SIG-M5 treated with dmso at 0.1 percent for 504 hours (cell line): ENCODE measurements around the gene ZNF20.

Experiments used
- DNase-seq: peaks from one replicate; lab custom pipeline; 2025; ENCODE audit not compliant: unreplicated experiment; lab: John Stamatoyannopoulos, UW

The ZNF20 gene

GRCh38 chr19:12139885-12140544 is at the start of gene ZNF20:
Gene ZNF20 (minus strand): TSS chr19:12140350. CDS start chr19:12140182, 168 bp downstream.
- DNase-seq: peak; percentile 69

- DNase-seq: no peak
Measured at GRCh38 chr19:12187625-12188024, 47.5 kb upstream of the ZNF20 start.

GRCh38 chr19:12180377-12180776 is 40.2 kb upstream of the ZNF20 start:
- no peak for DNase-seq

GRCh38 chr19:12166626-12167025 is 26.5 kb upstream of the ZNF20 start:
- DNase-seq: no peak

GRCh38 chr19:12163826-12164225 is 23.7 kb upstream of the ZNF20 start:
- DNase-seq: no peak

- peak; percentile 61 for DNase-seq
Measured at GRCh38 chr19:12162882-12163806, 23.0 kb upstream of the ZNF20 start, which contains the start of gene ZNF136. Gene ZNF136 (plus strand): TSS chr19:12163096. CDS start chr19:12163204, 108 bp downstream.

GRCh38 chr19:12162513-12162881 is 22.3 kb upstream of the ZNF20 start:
- DNase-seq: no peak

GRCh38 chr19:12159773-12160414 is 19.7 kb upstream of the ZNF20 start:
- DNase-seq: no peak

- DNase-seq: peak; percentile 4
Measured at GRCh38 chr19:12156223-12157058, 16.3 kb upstream of the ZNF20 start, which contains the start of gene ZNF625. Gene ZNF625 (minus strand): TSS chr19:12156734. CDS start chr19:12156558, 176 bp downstream.

GRCh38 chr19:12155324-12155860 is 15.2 kb upstream of the ZNF20 start:
- DNase-seq: no peak

GRCh38 chr19:12145348-12145747 is 5.2 kb upstream of the ZNF20 start:
- DNase-seq: no peak

GRCh38 chr19:12141405-12141736 is 1.2 kb upstream of the ZNF20 start:
- DNase-seq: no peak

- peak; percentile 50 for DNase-seq
Measured at GRCh38 chr19:12140545-12141404, 625 bp upstream of the ZNF20 start.

GRCh38 chr19:12139269-12139668 is 881 bp downstream of the ZNF20 start:
- no peak for DNase-seq

- DNase-seq: no peak
Measured at GRCh38 chr19:12137221-12137940, 2.8 kb downstream of the ZNF20 start.

GRCh38 chr19:12133069-12133468 is 7.1 kb downstream of the ZNF20 start:
- no peak for DNase-seq

GRCh38 chr19:12126707-12127106 is 13.4 kb downstream of the ZNF20 start:
- no peak for DNase-seq

GRCh38 chr19:12117201-12117970 is 22.8 kb downstream of the ZNF20 start:
- no peak for DNase-seq
